Body of pancreas (tissue), 4 donors: ENCODE results near the gene ZNF536. TPM values are rescaled to one million over a fixed set of nuclear protein-coding genes. Genes with fewer than 3 reads are reported as not detected.
"Not testable (repeated sequence)": the region's sequence is repeated elsewhere in the genome, so short reads cannot be mapped to it uniquely, and the experiment has no call there.

Experiments
- ATAC-seq: fragments of 150-250 bp; one replicate; pipeline ENCODE4 v1.9.1; 2016
- DNase-seq, 4 donors: peaks; one replicate each; pipeline ENCODE4 v3.0.0-alpha.2; 2019
- H3K27ac ChIP-seq, 4 donors: fragments of 200-600 bp; sonication (generic); 1 replicate in 3 of 4; 2 replicates in 1 of 4; pipeline versions ENCODE4 v1.5.1 to v1.6.1; 2016 to 2019; ENCODE audit warnings: mild to moderate bottlenecking in 1 of 4, mixed read lengths in 1 of 4, moderate library complexity in 1 of 4
- H3K27me3 ChIP-seq, 2 donors: fragments of 200-600 bp; sonication (generic); one replicate each; pipeline ENCODE4 v1.6.0; 2016; ENCODE audit warnings: mild to moderate bottlenecking in 1 of 2
- H3K36me3 ChIP-seq, 2 donors: fragments of 200-600 bp; sonication (generic); replicated peaks in 1 of 2; 2 replicates each; pipeline ENCODE4 v1.5.1; 2016; ENCODE audit warnings: low read depth in 2 of 2; ENCODE audit not compliant: insufficient read depth in 1 of 2
- H3K4me1 ChIP-seq: fragments of 200-600 bp; sonication (generic); one replicate; pipeline ENCODE4 v1.6.0; 2016
- H3K4me3 ChIP-seq, 2 donors: fragments of 200-600 bp; sonication (generic); 1 replicate in 1 of 2; 2 replicates in 1 of 2; pipeline ENCODE4 v1.5.1; 2016 to 2019
- H3K9me3 ChIP-seq, 3 donors: fragments of 200-600 bp; sonication (generic); 1 replicate in 2 of 3; 2 replicates in 1 of 3; pipeline ENCODE4 v1.5.1; 2016
- POLR2A ChIP-seq, 3 donors: fragments of 450-650 bp; IDR thresholded peaks; one replicate each; pipeline ENCODE4 v1.6.1; 2016; ENCODE audit warnings: antibody characterized with exemption in 3 of 3, mild to moderate bottlenecking in 2 of 3
- WGBS, 2 donors: methylation state at CpG; one replicate each; pipeline ENCODE4 v1.1.5; 2017; 5-methylcytosine and 5-hydroxymethylcytosine counted together
- intact Hi-C: fragments of 100-400 bp; cut with DNase I; formaldehyde crosslinking; loops from one replicate; pipeline ENCODE4 v1.15.1; 2023
- total RNA-seq, 2 donors: library from RNA; depleted of rRNA; stranded (reverse); fragments of >200 nt; gene quantifications; one replicate each; pipeline ENCODE4 v1.1.0, GENCODE V29; 2016
- TF ChIP-seq, protein P1 (sequence below), 7 experiments: fragments of 450-650 bp in 4 of 7; fragments of 200-600 bp in 3 of 7; sonication (generic) in 3 of 7; IDR thresholded peaks; one replicate each; pipeline ENCODE4 v1.5.1; 2016 to 2019; ENCODE audit warnings: antibody characterized with exemption in 7 of 7

ZNF536 gene
- total RNA-seq, 2 donors from 2014 or later, result not detected

DNA sequence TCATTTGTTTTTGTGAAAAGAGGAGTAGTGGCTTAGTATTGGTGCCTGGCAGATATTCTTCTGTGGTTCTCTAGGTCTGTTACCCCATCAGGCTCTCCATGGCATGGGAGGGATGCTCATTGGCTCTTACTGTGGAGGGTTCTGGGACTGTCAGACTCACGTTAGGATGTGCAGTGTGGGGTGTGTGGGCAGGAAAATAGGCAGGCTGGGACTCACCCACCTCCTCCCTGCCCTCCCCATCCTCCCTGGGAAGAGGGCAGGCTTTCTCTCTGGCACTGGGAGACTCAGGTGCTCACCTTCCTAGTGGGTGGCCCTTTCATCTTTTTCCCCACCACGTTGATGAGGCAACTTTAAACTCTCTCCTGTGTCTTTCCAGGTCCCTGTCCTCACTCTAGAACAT lies 44.2 kb downstream of the ZNF536 start:
- intact Hi-C loops, result no loop called here
- H3K27ac ChIP-seq, result no peak overlapping the region
- H3K9me3 ChIP-seq, result no peaks in the 10 kb centered on the region
- no peak overlapping the region for H3K4me3 ChIP-seq
- WGBS, 2 donors, result 20 to 37% methylated on average over 2 of the region's 2 CpGs
- ATAC-seq (no peak), DNase-seq (no peak)
- no peaks in the 10 kb centered on the region for H3K4me1 ChIP-seq
- peaks cover 0 to 11% of the 10 kb centered on the region in 2 donors for H3K27me3 ChIP-seq
- H3K36me3 ChIP-seq, result no peaks in the 10 kb centered on the region
- no peak for TF ChIP-seq POLR2A (IDR thresholded peaks at IDR 0.05)
- TF ChIP-seq, protein P1, sequence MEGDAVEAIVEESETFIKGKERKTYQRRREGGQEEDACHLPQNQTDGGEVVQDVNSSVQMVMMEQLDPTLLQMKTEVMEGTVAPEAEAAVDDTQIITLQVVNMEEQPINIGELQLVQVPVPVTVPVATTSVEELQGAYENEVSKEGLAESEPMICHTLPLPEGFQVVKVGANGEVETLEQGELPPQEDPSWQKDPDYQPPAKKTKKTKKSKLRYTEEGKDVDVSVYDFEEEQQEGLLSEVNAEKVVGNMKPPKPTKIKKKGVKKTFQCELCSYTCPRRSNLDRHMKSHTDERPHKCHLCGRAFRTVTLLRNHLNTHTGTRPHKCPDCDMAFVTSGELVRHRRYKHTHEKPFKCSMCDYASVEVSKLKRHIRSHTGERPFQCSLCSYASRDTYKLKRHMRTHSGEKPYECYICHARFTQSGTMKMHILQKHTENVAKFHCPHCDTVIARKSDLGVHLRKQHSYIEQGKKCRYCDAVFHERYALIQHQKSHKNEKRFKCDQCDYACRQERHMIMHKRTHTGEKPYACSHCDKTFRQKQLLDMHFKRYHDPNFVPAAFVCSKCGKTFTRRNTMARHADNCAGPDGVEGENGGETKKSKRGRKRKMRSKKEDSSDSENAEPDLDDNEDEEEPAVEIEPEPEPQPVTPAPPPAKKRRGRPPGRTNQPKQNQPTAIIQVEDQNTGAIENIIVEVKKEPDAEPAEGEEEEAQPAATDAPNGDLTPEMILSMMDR (IDR thresholded peaks at IDR 0.05), result no peak

DNA sequence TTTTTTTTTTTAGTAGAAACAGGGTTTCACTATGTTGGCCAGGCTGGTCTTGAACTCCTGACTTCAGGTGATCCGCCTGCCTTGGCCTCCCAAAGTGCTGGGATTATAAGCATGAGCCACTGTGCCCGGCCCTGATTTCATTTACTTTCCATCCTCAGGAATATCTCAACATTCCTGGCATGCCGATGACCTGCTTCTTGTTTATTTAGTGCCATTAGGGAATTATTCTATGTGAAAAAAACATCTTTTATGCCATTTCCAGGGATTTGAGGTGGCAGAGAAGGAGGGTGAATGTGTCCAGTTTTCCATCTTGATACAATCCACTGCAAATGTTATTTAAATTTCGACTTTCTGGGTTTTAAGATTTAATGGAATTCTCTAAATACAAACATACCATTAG lies 45.0 kb downstream of the ZNF536 start:
- ATAC-seq, DNase-seq, H3K9me3 ChIP-seq, H3K36me3 ChIP-seq, H3K27ac ChIP-seq, H3K4me3 ChIP-seq, intact Hi-C loops, H3K4me1 ChIP-seq: not testable (repeated sequence)
- H3K27me3 ChIP-seq, result peaks cover 0 to 11% of the 10 kb centered on the region in 2 donors
- 22 to 42% methylated on average over 4 of the region's 4 CpGs for WGBS, 2 donors

DNA sequence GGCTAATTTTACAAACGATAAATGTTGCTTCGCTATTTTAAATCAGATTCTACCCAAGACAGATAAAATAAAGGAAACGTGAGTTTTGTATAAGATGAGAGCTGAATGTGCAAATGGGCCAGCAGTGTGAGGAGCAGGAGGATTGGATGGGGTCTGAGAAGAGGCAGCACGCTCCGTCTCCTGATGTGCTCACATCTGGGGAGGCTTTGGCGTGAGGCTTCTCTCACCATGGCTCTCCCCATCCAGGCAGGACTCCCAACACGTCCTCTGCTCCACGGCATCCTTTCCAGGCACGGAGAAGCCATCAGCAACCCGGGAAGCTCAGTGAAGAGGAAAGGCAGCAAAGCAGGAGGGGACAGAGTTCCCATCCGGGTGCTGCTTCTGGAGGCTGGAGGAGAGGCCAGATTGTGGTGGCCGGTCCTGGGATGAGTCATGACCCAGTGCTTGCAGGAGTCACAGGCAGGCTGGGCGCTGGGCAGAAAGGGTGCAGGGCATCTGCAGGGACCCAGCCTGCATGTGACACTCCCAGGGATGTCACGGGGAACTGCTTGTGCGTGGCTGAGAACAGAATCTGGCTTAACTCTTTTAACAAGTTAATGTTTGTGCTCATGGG lies 47.5 kb downstream of the ZNF536 start:
- intact Hi-C loops, result no loop called here
- H3K4me3 ChIP-seq, result no peak overlapping the region
- H3K9me3 ChIP-seq, result no peaks in the 10 kb centered on the region
- 51 to 64% methylated on average over 14 to 15 of the region's 15 CpGs for WGBS, 2 donors
- TF ChIP-seq POLR2A (IDR thresholded peaks at IDR 0.05), result no peak
- TF ChIP-seq, protein P1 (IDR thresholded peaks at IDR 0.05), result no peak
- H3K36me3 ChIP-seq, result no peaks in the 10 kb centered on the region
- no peaks in the 10 kb centered on the region for H3K4me1 ChIP-seq
- H3K27ac ChIP-seq, result no peak overlapping the region
- no peak for ATAC-seq
- DNase-seq, result no peak
- peaks cover 0 to 11% of the 10 kb centered on the region in 2 donors for H3K27me3 ChIP-seq

- no peaks in the 10 kb centered on the region for H3K4me1 ChIP-seq
- H3K4me3 ChIP-seq, result no peak overlapping the region
- ATAC-seq (no peak), DNase-seq (no peak)
- peaks cover 0 to 11% of the 10 kb centered on the region in 2 donors for H3K27me3 ChIP-seq
- H3K36me3 ChIP-seq, result no peaks in the 10 kb centered on the region
- TF ChIP-seq, protein P1 (IDR thresholded peaks at IDR 0.05), result no peak
- TF ChIP-seq POLR2A (IDR thresholded peaks at IDR 0.05), result no peak
- no peaks in the 10 kb centered on the region for H3K9me3 ChIP-seq
- intact Hi-C loops, result no loop called here
- 65 to 71% methylated on average over 8 of the region's 8 CpGs for WGBS, 2 donors
- H3K27ac ChIP-seq, result no peak overlapping the region
Observed at GRCh38 chr19:30420316-30420715, 48.1 kb downstream of the ZNF536 start.

DNA sequence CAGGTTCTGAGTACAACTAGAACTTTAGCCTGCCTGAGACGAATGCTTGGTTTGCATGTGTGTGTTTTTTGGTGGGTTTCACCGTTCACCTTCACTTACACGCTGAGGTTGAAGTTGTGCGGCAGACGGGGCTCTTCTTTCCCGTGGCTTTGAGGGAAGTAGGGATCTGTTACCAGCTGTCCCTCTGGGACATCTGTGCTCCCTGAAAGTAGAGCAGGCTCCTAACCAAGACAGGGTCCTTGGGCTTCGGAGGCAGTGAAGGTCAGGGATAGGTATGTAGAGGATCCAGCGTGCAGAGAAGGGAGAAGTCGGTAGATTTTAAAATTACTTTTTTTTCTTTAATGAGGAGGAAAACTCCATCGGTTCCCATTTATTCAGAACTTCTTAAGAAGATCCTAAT lies 48.7 kb downstream of the ZNF536 start:
- H3K4me3 ChIP-seq, result no peak overlapping the region
- DNase-seq (no peak), ATAC-seq (no peak)
- H3K4me1 ChIP-seq, result no peaks in the 10 kb centered on the region
- intact Hi-C loops, result no loop called here
- no peak overlapping the region for H3K27ac ChIP-seq
- no peaks in the 10 kb centered on the region for H3K36me3 ChIP-seq
- WGBS, 2 donors, result 69 to 74% methylated on average over 10 of the region's 10 CpGs
- peaks cover 0 to 11% of the 10 kb centered on the region in 2 donors for H3K27me3 ChIP-seq
- no peaks in the 10 kb centered on the region for H3K9me3 ChIP-seq
- TF ChIP-seq, protein P1 (IDR thresholded peaks at IDR 0.05), result no peak
- TF ChIP-seq POLR2A (IDR thresholded peaks at IDR 0.05), result no peak
